ENCODE results near the gene TNRC6B. TPM values are rescaled to one million over a fixed set of nuclear protein-coding genes. Genes with fewer than 3 reads are reported as not detected.
"Not testable (repeated sequence)": the region's sequence is repeated elsewhere in the genome, so short reads cannot be mapped to it uniquely, and the experiment has no call there.

TNRC6B gene
- total RNA-seq, 1 experiment from 2014 or later, result 52.2 TPM

DNA sequence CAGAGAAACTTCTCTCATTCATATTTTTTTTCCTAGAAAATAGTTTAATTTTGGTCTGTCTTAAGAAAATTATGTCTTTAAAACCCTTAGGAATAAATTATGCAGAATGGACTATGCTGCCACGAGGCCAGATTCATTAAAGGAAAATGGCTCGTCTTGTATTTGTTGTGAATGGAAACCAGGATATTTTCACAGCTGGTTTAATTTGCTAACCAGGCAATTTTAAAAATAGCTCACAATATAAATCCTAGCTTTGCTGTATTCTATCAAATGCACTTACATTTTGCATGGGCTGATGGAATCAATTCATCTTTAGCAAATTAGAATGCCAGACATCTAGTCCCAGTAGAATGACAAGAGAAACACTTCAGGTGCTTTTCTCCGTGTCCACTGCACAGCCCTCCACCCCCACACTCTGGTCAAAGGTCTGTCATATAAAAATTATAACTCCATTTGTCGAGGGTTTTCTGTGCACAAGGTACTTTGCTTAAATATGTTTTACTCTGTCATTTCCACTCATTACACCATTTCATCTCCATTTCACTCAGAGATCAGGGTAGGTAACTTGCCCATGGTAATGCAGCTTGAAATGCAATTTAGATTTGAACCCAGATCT lies 20.3 kb upstream of the TNRC6B start:
- H3K4me1 ChIP-seq (ENCODE audit: insufficient read depth, low read length, poor library complexity, severe bottlenecking), result peaks cover 4% of the 10 kb centered on the region
- POLR2A ChIA-PET (ENCODE audit: low non-redundant PET), result no interaction called here
- no peak overlapping the region for H3K4me3 ChIP-seq (ENCODE audit: low read depth, low read length, poor library complexity, severe bottlenecking)
- no peaks in the 10 kb centered on the region for H3K27me3 ChIP-seq (replicated peaks; ENCODE audit: insufficient read depth, low read depth, low read length, poor library complexity)
- H3K9me3 ChIP-seq (ENCODE audit: low read depth, low read length, poor library complexity, severe bottlenecking), result no peaks in the 10 kb centered on the region
- TF ChIP-seq, protein P1, sequence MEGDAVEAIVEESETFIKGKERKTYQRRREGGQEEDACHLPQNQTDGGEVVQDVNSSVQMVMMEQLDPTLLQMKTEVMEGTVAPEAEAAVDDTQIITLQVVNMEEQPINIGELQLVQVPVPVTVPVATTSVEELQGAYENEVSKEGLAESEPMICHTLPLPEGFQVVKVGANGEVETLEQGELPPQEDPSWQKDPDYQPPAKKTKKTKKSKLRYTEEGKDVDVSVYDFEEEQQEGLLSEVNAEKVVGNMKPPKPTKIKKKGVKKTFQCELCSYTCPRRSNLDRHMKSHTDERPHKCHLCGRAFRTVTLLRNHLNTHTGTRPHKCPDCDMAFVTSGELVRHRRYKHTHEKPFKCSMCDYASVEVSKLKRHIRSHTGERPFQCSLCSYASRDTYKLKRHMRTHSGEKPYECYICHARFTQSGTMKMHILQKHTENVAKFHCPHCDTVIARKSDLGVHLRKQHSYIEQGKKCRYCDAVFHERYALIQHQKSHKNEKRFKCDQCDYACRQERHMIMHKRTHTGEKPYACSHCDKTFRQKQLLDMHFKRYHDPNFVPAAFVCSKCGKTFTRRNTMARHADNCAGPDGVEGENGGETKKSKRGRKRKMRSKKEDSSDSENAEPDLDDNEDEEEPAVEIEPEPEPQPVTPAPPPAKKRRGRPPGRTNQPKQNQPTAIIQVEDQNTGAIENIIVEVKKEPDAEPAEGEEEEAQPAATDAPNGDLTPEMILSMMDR (conservative IDR thresholded peaks at IDR 0.05; ENCODE audit: low read depth, low read length), result no peak
- no peak for TF ChIP-seq EZH2 (IDR thresholded peaks at IDR 0.05; ENCODE audit: borderline replicate concordance, low read depth, low read length, poor library complexity, severe bottlenecking)
- CTCF ChIA-PET, result no interaction called here
- intact Hi-C loops (cut with micrococcal nuclease; ENCODE audit: unreplicated experiment), result no loop called here
- no peaks in the 10 kb centered on the region for H3K36me3 ChIP-seq (ENCODE audit: insufficient read depth, low read length, poor library complexity, severe bottlenecking)
- BruUV-seq (replicated peaks), result no TSS peak
- H3K27ac ChIP-seq (ENCODE audit: low read depth, low read length, poor library complexity, severe bottlenecking), result no peak overlapping the region
- DNase-seq (ENCODE audit: low spot score), result no peak

DNA sequence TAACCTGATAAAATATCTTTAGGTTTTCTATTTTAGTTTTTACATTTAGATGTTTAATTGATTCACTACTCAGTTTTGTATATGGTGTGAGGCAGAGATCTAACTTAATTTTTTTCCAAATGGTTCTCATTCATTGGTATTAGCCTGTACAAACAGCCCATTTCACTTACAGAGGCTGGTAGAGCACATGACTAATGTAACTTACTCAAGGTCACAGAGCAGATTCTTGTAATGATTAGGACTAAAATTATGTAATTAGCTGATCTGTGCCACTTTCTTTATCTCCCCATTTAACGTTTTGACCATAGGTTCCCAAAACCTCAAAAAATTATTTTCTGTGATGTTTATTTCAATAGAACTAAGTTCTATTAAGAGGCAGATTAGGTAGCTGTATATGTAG lies 16.5 kb upstream of the TNRC6B start:
- BruUV-seq (replicated peaks), result no TSS peak
- intact Hi-C loops (cut with micrococcal nuclease; ENCODE audit: unreplicated experiment), result no loop called here
- H3K27ac ChIP-seq (ENCODE audit: low read depth, low read length, poor library complexity, severe bottlenecking), result no peak overlapping the region
- no peaks in the 10 kb centered on the region for H3K36me3 ChIP-seq (ENCODE audit: insufficient read depth, low read length, poor library complexity, severe bottlenecking)
- no peak for DNase-seq (ENCODE audit: low spot score)
- ChIA-PET POLR2A (ENCODE audit: low non-redundant PET) (no interaction called here), CTCF (no interaction called here)
- no peaks in the 10 kb centered on the region for H3K4me1 ChIP-seq (ENCODE audit: insufficient read depth, low read length, poor library complexity, severe bottlenecking)
- no peaks in the 10 kb centered on the region for H3K9me3 ChIP-seq (ENCODE audit: low read depth, low read length, poor library complexity, severe bottlenecking)
- no peak for TF ChIP-seq EZH2 (IDR thresholded peaks at IDR 0.05; ENCODE audit: borderline replicate concordance, low read depth, low read length, poor library complexity, severe bottlenecking)
- TF ChIP-seq, protein P1 (conservative IDR thresholded peaks at IDR 0.05; ENCODE audit: low read depth, low read length), result no peak
- no peak overlapping the region for H3K4me3 ChIP-seq (ENCODE audit: low read depth, low read length, poor library complexity, severe bottlenecking)
- no peaks in the 10 kb centered on the region for H3K27me3 ChIP-seq (replicated peaks; ENCODE audit: insufficient read depth, low read depth, low read length, poor library complexity)

DNA sequence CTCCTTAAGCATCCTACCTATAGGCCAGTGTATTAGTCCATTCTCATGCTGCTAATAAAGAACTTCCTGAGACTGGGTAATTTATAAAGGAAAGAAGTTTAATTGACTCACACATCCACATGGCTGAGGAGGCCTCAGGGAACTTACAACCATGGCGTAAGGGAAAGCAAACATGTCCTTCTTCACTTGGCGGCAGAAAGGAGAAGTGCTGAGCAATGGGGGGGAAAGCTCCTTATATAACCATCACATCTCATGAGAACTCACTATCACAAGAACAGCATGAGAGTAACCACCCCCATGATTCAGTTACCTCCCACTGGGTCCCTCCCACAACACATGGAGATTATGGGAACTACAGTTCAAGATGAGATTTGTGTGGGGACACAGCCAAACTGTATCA lies 12.2 kb upstream of the TNRC6B start:
- POLR2A ChIA-PET (ENCODE audit: low non-redundant PET), result not testable (repeated sequence)

DNA sequence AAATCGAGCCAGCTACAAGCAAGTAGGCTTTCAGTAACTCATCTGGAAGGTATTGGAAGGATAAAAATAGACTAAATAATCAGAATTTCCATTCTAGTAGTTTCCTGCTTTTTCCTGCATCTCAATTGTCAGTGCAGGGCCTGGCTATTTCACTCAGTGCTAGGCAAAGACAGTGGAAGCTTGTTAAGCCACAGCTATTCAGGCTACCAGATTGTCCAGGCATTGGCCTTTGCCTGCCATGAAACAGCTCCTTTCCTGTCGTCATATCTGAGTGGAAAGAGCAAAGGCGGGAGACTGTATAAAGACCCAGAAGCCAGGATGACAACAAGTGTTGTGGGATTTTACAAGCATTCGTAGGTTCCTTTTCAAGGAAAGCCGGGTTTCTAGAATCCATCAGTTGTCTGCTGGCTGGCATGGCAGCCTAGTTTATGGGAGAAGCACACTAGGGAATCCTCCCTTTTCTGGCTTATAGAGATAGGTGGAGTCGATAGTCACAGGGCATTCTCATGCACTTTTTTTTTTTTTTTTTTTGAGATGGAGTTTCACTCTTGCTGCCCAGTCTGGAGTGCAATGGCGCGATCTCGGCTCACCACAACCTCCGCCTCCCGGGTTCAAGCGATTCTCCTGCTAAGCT lies 2.0 kb upstream of the TNRC6B start:
- TF ChIP-seq, protein P1 (conservative IDR thresholded peaks at IDR 0.05; ENCODE audit: low read depth, low read length), result no peak
- no peak for TF ChIP-seq EZH2 (IDR thresholded peaks at IDR 0.05; ENCODE audit: borderline replicate concordance, low read depth, low read length, poor library complexity, severe bottlenecking)
- H3K4me1 ChIP-seq (ENCODE audit: insufficient read depth, low read length, poor library complexity, severe bottlenecking), result peaks cover 16% of the 10 kb centered on the region
- intact Hi-C loops (cut with micrococcal nuclease; ENCODE audit: unreplicated experiment), result loop anchor here (5.0 kb wide), 1 partner anchor 133 kb away; no protein-coding TSS in a partner anchor
- no peak overlapping the region for H3K27ac ChIP-seq (ENCODE audit: low read depth, low read length, poor library complexity, severe bottlenecking)
- no TSS peak for BruUV-seq (replicated peaks)
- DNase-seq (ENCODE audit: low spot score), result no peak
- CTCF ChIA-PET, result no interaction called here
- H3K9me3 ChIP-seq (ENCODE audit: low read depth, low read length, poor library complexity, severe bottlenecking), result no peaks in the 10 kb centered on the region
- H3K36me3 ChIP-seq (ENCODE audit: insufficient read depth, low read length, poor library complexity, severe bottlenecking), result no peaks in the 10 kb centered on the region
- H3K27me3 ChIP-seq (replicated peaks; ENCODE audit: insufficient read depth, low read depth, low read length, poor library complexity), result no peaks in the 10 kb centered on the region
- no peak overlapping the region for H3K4me3 ChIP-seq (ENCODE audit: low read depth, low read length, poor library complexity, severe bottlenecking)
- POLR2A ChIA-PET (ENCODE audit: low non-redundant PET), result no interaction called here

More for the DNA sequence above, 12.2 kb upstream of the TNRC6B start:
- H3K4me3 ChIP-seq (ENCODE audit: low read depth, low read length, poor library complexity, severe bottlenecking); CTCF ChIA-PET; H3K27me3 ChIP-seq (replicated peaks; ENCODE audit: insufficient read depth, low read depth, low read length, poor library complexity); H3K4me1 ChIP-seq (ENCODE audit: insufficient read depth, low read length, poor library complexity, severe bottlenecking); H3K9me3 ChIP-seq (ENCODE audit: low read depth, low read length, poor library complexity, severe bottlenecking); intact Hi-C loops (cut with micrococcal nuclease; ENCODE audit: unreplicated experiment); BruUV-seq (replicated peaks); H3K27ac ChIP-seq (ENCODE audit: low read depth, low read length, poor library complexity, severe bottlenecking); H3K36me3 ChIP-seq (ENCODE audit: insufficient read depth, low read length, poor library complexity, severe bottlenecking); DNase-seq (ENCODE audit: low spot score): not testable (repeated sequence)
